Endodermal cell (in vitro differentiated cells): ENCODE measurements around the gene PPT1. TPM values are rescaled to one million over a fixed set of nuclear protein-coding genes. Genes with fewer than 3 reads are reported as not detected.
"Not testable (repeated sequence)": the region's sequence is repeated elsewhere in the genome, so short reads cannot be mapped to it uniquely, and the experiment has no call there.

ENCODE experiments used
- DNase-seq: peaks from one replicate; pipeline ENCODE4 v3.0.0-alpha.2; 2017
- H3K27ac ChIP-seq: 2 replicates; pipeline ENCODE4 v1.5.1; 2013; ENCODE audit warnings: mild to moderate bottlenecking, low read depth, low read length, moderate library complexity
- H3K27me3 ChIP-seq: 2 replicates; pipeline ENCODE4 v1.6.1; 2013; ENCODE audit warnings: mild to moderate bottlenecking, low read length, moderate library complexity; ENCODE audit not compliant: insufficient read depth, control insufficient read depth, poor library complexity, severe bottlenecking
- H3K36me3 ChIP-seq: 2 replicates; pipeline ENCODE4 v1.7.0; 2013; ENCODE audit warnings: mild to moderate bottlenecking, low read length, moderate library complexity; ENCODE audit not compliant: control insufficient read depth, insufficient read depth
- H3K4me1 ChIP-seq: one replicate; pipeline ENCODE4 v1.7.0; 2013; ENCODE audit warnings: low read length; ENCODE audit not compliant: control insufficient read depth, insufficient read depth
- H3K4me3 ChIP-seq: 2 replicates; pipeline ENCODE4 v1.5.1; 2013; ENCODE audit warnings: mild to moderate bottlenecking, low read length, moderate library complexity
- H3K9ac ChIP-seq: 2 replicates; pipeline ENCODE4 v1.6.1; 2013; ENCODE audit warnings: mild to moderate bottlenecking, low read length, moderate library complexity; ENCODE audit not compliant: poor library complexity, severe bottlenecking; ENCODE audit errors: extremely low read depth
- H3K9me3 ChIP-seq: 2 replicates; pipeline ENCODE4 v1.6.1; 2013; ENCODE audit warnings: mild to moderate bottlenecking, low read length, moderate library complexity; ENCODE audit not compliant: control insufficient read depth
- H3K27ac Mint-ChIP-seq: 2 replicates; pipeline ENCODE4 v1.8.0; 2020; ENCODE audit warnings: mixed read lengths
- H3K27me3 Mint-ChIP-seq: 2 replicates; pipeline ENCODE4 v1.8.0; 2021; ENCODE audit warnings: mild to moderate bottlenecking, mixed read lengths; ENCODE audit not compliant: insufficient read depth
- H3K36me3 Mint-ChIP-seq: 2 replicates; pipeline ENCODE4 v1.8.0; 2020; ENCODE audit warnings: low read depth, mixed read lengths
- H3K4me1 Mint-ChIP-seq: 2 replicates; pipeline ENCODE4 v1.8.0; 2020; ENCODE audit warnings: mixed read lengths
- H3K4me3 Mint-ChIP-seq: 2 replicates; pipeline ENCODE4 v1.8.0; 2020; ENCODE audit warnings: mild to moderate bottlenecking, moderate library complexity, mixed read lengths
- H3K9me3 Mint-ChIP-seq: 2 replicates; pipeline ENCODE4 v1.8.0; 2020; ENCODE audit warnings: mild to moderate bottlenecking, mixed read lengths
- WGBS, 2 experiments: methylation state at CpG; one replicate each; pipeline versions ENCODE4 v1.1.5 to v1.1.7; 2013; ENCODE audit warnings: missing lambda C conversion rate in 2 of 2, mixed read lengths in 1 of 2; ENCODE audit not compliant: insufficient coverage in 1 of 2, insufficient read length in 1 of 2; 5-methylcytosine and 5-hydroxymethylcytosine counted together
- total RNA-seq, 2 donors: library from RNA; stranded (reverse); fragmentation: NEBNext Ultra II Directional in 1 of 2; extraction: Animal tissue kit (Norgen Biotek cat#: 25700) in 1 of 2; gene quantifications; 2 replicates in 1 of 2; 3 replicates in 1 of 2; pipeline ENCODE4 v1.2.1, GENCODE V29; 2021
- TF ChIP-seq, protein P1 (sequence below): fragments of 200-600 bp; sonication (generic); conservative IDR thresholded peaks from 2 replicates; pipeline ENCODE4 v1.5.0; 2021; ENCODE audit warnings: antibody characterized with exemption, mild to moderate bottlenecking

PPT1 gene
- total RNA-seq, 2 donors from 2014 or later = 85.7 to 111 TPM

GRCh38 chr1:40092241-40092640, 4.8 kb downstream of the PPT1 start:
- no peaks in the 10 kb centered on the region for H3K27me3 ChIP-seq
- no peak overlapping the region for H3K27ac ChIP-seq
- no peak for DNase-seq
- TF ChIP-seq, protein P1, sequence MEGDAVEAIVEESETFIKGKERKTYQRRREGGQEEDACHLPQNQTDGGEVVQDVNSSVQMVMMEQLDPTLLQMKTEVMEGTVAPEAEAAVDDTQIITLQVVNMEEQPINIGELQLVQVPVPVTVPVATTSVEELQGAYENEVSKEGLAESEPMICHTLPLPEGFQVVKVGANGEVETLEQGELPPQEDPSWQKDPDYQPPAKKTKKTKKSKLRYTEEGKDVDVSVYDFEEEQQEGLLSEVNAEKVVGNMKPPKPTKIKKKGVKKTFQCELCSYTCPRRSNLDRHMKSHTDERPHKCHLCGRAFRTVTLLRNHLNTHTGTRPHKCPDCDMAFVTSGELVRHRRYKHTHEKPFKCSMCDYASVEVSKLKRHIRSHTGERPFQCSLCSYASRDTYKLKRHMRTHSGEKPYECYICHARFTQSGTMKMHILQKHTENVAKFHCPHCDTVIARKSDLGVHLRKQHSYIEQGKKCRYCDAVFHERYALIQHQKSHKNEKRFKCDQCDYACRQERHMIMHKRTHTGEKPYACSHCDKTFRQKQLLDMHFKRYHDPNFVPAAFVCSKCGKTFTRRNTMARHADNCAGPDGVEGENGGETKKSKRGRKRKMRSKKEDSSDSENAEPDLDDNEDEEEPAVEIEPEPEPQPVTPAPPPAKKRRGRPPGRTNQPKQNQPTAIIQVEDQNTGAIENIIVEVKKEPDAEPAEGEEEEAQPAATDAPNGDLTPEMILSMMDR = no peak
- H3K4me1 ChIP-seq = no peaks in the 10 kb centered on the region
- H3K9ac ChIP-seq = no peak overlapping the region
- H3K36me3 ChIP-seq = peaks cover 53% of the 10 kb centered on the region
- H3K4me1 Mint-ChIP-seq = peaks cover 2% of the 10 kb centered on the region
- no peak overlapping the region for H3K4me3 ChIP-seq
- H3K27me3 Mint-ChIP-seq = peaks cover 3% of the 10 kb centered on the region
- H3K9me3 ChIP-seq = no peaks in the 10 kb centered on the region
- no peak overlapping the region for H3K27ac Mint-ChIP-seq
- 89 to 100% methylated on average over 1 to 2 of the region's 2 CpGs for WGBS, 2 experiments
- H3K36me3 Mint-ChIP-seq = peaks cover 41% of the 10 kb centered on the region
- no peaks in the 10 kb centered on the region for H3K9me3 Mint-ChIP-seq
- no peak overlapping the region for H3K4me3 Mint-ChIP-seq

DNA sequence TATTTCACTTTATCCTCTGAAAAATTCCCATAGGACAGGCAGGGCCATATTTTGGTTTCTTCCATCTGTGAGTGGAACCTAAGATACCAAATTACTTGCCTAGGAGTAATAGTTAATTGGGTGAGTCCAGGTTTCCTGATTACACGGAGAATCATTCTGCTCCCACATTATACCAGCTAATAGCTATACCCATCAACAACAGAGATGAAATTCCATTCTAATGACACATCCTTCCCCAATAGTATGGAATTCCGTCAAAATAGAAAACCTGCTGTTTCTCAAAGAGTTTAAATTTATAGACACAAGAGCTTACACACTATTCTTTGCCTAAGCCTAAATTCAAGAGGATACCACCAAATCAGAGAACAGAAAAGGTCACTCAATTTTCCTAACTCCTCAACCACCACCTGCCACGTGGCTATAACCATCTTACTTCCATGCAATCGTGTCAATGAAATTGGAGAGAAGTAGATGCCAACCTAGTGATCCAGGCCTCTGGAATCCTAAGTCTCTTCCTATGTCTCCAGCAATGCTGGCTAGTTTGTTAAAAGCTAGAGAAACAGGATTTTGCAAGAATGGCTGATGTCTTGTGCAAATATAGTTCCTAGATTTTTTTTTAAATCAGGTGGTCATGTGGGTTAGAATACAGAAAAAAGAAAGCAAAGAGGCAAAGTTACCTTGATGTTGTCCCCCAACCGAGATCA, 6.2 kb downstream of the PPT1 start:
- TF ChIP-seq, protein P1 = no peak
- Mint-ChIP-seq H3K4me1 (no peaks in the 10 kb centered on the region), H3K27me3 (no peaks in the 10 kb centered on the region), H3K27ac (no peak overlapping the region), H3K36me3 (peaks cover 48% of the 10 kb centered on the region), H3K9me3 (no peaks in the 10 kb centered on the region), H3K4me3 (no peak overlapping the region)
- 95 to 97% methylated on average over 3 to 5 of the region's 5 CpGs for WGBS, 2 experiments
- no peak overlapping the region for H3K27ac ChIP-seq
- H3K9ac ChIP-seq = no peak overlapping the region
- H3K27me3 ChIP-seq = no peaks in the 10 kb centered on the region
- H3K4me1 ChIP-seq = no peaks in the 10 kb centered on the region
- H3K4me3 ChIP-seq = no peak overlapping the region
- no peaks in the 10 kb centered on the region for H3K9me3 ChIP-seq
- no peak for DNase-seq
- peaks cover 55% of the 10 kb centered on the region for H3K36me3 ChIP-seq

GRCh38 chr1:40084750-40085149, 12.3 kb downstream of the PPT1 start:
- not testable (repeated sequence) for H3K27ac ChIP-seq, H3K27me3 ChIP-seq, H3K27ac Mint-ChIP-seq, H3K27me3 Mint-ChIP-seq, H3K4me3 Mint-ChIP-seq, H3K9ac ChIP-seq, H3K9me3 ChIP-seq, H3K9me3 Mint-ChIP-seq, H3K4me1 ChIP-seq, H3K4me1 Mint-ChIP-seq, H3K4me3 ChIP-seq
- peaks cover 53% of the 10 kb centered on the region for H3K36me3 ChIP-seq
- WGBS, 2 experiments = 44 to 59% methylated on average over 4 to 11 of the region's 11 CpGs
- peaks cover 51% of the 10 kb centered on the region for H3K36me3 Mint-ChIP-seq
- TF ChIP-seq, protein P1 = peak; percentile 82
- peak; percentile 90 for DNase-seq
